WTC11 (cell line): ENCODE measurements around the gene SOX5.

Experiments used
- ELF4 ChIP-seq: sonication (generic); formaldehyde crosslinking; IDR thresholded peaks from 2 replicates; pipeline ENCODE4 v1.8.1; 2022; ENCODE audit warnings: low read depth, mild to moderate bottlenecking, moderate library complexity, missing genetic modification reagents
- FOXK1 ChIP-seq: sonication (generic); formaldehyde crosslinking; IDR thresholded peaks from 2 replicates; pipeline ENCODE4 v1.8.0; 2022; ENCODE audit warnings: mild to moderate bottlenecking, moderate library complexity, missing genetic modification reagents
- IRF1 ChIP-seq: sonication (generic); formaldehyde crosslinking; IDR thresholded peaks from 2 replicates; pipeline ENCODE4 v1.8.0; 2023; ENCODE audit warnings: missing genetic modification reagents
- JUN ChIP-seq: sonication (generic); formaldehyde crosslinking; IDR thresholded peaks from 2 replicates; pipeline ENCODE4 v1.8.0; 2023; ENCODE audit warnings: mild to moderate bottlenecking, missing genetic modification reagents
- NFE2L1 ChIP-seq: sonication (generic); formaldehyde crosslinking; IDR thresholded peaks from 2 replicates; pipeline ENCODE4 v1.8.1; 2023; ENCODE audit warnings: missing genetic modification reagents
- NFYB ChIP-seq: sonication (generic); formaldehyde crosslinking; conservative IDR thresholded peaks from 2 replicates; pipeline ENCODE4 v1.8.0; 2022; ENCODE audit warnings: low read depth, missing genetic modification reagents
- PREB ChIP-seq: sonication (generic); formaldehyde crosslinking; IDR thresholded peaks from 2 replicates; pipeline ENCODE4 v1.8.1; 2022; ENCODE audit warnings: mild to moderate bottlenecking, missing genetic modification reagents, moderate library complexity, borderline replicate concordance
- RELA ChIP-seq: sonication (generic); formaldehyde crosslinking; IDR thresholded peaks from 2 replicates; pipeline ENCODE4 v1.8.1; 2022; ENCODE audit warnings: missing genetic modification reagents, mild to moderate bottlenecking, borderline replicate concordance
- SP1 ChIP-seq: sonication (generic); formaldehyde crosslinking; conservative IDR thresholded peaks from 2 replicates; pipeline ENCODE4 v1.8.1; 2022; ENCODE audit warnings: missing genetic modification reagents
- TF ChIP-seq, protein P1 (sequence below): sonication (generic); formaldehyde crosslinking; IDR thresholded peaks from 2 replicates; pipeline ENCODE4 v1.8.1; 2022; ENCODE audit warnings: missing genetic modification reagents, borderline replicate concordance
- TF ChIP-seq, protein P2 (sequence below): fragments of 200-600 bp; IDR thresholded peaks from 2 replicates; pipeline ENCODE4 v1.8.0; 2022; ENCODE audit warnings: antibody characterized with exemption
- TF ChIP-seq, protein P3 (sequence below): sonication (generic); formaldehyde crosslinking; IDR thresholded peaks from 2 replicates; pipeline ENCODE4 v1.8.0; 2022; ENCODE audit warnings: mild to moderate bottlenecking, missing genetic modification reagents
- TF ChIP-seq, protein P4 (sequence below): sonication (generic); formaldehyde crosslinking; IDR thresholded peaks from 2 replicates; pipeline ENCODE4 v1.8.0; 2022; ENCODE audit warnings: mild to moderate bottlenecking, missing genetic modification reagents

DNA sequence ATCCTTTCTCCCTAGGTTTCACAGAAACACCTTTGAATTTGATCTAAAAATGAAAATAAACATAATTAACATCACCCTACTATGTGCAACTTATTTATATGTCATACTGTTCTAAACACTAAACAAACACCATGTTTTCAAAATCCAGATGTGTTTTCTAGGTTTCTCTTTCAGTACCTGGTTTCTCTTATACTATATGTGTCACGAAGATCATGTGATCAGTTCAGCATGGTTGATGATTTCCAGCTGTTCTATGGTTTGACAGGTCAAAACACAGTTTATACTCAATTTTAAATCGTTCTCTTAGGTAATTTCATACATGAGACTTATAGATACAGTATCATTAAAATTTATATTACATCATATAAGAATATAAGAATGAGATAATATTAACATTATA, 373.1 kb downstream of the SOX5 start:
- TF ChIP-seq, protein P1, sequence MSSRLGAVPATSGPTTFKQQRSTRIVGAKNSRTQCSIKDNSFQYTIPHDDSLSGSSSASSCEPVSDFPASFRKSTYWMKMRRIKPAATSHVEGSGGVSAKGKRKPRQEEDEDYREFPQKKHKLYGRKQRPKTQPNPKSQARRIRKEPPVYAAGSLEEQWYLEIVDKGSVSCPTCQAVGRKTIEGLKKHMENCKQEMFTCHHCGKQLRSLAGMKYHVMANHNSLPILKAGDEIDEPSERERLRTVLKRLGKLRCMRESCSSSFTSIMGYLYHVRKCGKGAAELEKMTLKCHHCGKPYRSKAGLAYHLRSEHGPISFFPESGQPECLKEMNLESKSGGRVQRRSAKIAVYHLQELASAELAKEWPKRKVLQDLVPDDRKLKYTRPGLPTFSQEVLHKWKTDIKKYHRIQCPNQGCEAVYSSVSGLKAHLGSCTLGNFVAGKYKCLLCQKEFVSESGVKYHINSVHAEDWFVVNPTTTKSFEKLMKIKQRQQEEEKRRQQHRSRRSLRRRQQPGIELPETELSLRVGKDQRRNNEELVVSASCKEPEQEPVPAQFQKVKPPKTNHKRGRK: no peak
- TF ChIP-seq, protein P2, sequence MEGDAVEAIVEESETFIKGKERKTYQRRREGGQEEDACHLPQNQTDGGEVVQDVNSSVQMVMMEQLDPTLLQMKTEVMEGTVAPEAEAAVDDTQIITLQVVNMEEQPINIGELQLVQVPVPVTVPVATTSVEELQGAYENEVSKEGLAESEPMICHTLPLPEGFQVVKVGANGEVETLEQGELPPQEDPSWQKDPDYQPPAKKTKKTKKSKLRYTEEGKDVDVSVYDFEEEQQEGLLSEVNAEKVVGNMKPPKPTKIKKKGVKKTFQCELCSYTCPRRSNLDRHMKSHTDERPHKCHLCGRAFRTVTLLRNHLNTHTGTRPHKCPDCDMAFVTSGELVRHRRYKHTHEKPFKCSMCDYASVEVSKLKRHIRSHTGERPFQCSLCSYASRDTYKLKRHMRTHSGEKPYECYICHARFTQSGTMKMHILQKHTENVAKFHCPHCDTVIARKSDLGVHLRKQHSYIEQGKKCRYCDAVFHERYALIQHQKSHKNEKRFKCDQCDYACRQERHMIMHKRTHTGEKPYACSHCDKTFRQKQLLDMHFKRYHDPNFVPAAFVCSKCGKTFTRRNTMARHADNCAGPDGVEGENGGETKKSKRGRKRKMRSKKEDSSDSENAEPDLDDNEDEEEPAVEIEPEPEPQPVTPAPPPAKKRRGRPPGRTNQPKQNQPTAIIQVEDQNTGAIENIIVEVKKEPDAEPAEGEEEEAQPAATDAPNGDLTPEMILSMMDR: no peak
- TF ChIP-seq, protein P3, sequence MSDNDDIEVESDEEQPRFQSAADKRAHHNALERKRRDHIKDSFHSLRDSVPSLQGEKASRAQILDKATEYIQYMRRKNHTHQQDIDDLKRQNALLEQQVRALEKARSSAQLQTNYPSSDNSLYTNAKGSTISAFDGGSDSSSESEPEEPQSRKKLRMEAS (CRISPR knock-in tag): no peak
- TF ChIP-seq RELA (CRISPR knock-in tag) (no peak), NFE2L1 (CRISPR knock-in tag) (no peak), IRF1 (no peak), NFYB (CRISPR knock-in tag) (no peak), PREB (no peak), FOXK1 (CRISPR knock-in tag) (no peak), JUN (CRISPR knock-in tag) (no peak), SP1 (CRISPR knock-in tag) (no peak), ELF4 (CRISPR knock-in tag) (no peak)
- TF ChIP-seq, protein P4, sequence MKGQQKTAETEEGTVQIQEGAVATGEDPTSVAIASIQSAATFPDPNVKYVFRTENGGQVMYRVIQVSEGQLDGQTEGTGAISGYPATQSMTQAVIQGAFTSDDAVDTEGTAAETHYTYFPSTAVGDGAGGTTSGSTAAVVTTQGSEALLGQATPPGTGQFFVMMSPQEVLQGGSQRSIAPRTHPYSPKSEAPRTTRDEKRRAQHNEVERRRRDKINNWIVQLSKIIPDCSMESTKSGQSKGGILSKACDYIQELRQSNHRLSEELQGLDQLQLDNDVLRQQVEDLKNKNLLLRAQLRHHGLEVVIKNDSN (CRISPR knock-in tag): no peak
